Esophagus muscularis mucosa (tissue), 3 donors: ENCODE measurements around the gene UVRAG.

Source experiments
- POLR2A ChIP-seq: fragments of 450-650 bp; IDR thresholded peaks from one replicate; pipeline ENCODE4 v1.6.1; 2017; ENCODE audit warnings: antibody characterized with exemption, moderate library complexity, mild to moderate bottlenecking, low read depth
- POLR2AphosphoS5 ChIP-seq, 2 donors: sonication (generic); formaldehyde crosslinking; IDR thresholded peaks; one replicate each; pipeline ENCODE4 v1.6.1; 2017; ENCODE audit warnings: antibody characterized with exemption in 2 of 2
- TF ChIP-seq, protein P1 (sequence below), 3 experiments: fragments of 200-600 bp in 2 of 3; fragments of 450-650 bp in 1 of 3; sonication (generic) in 2 of 3; IDR thresholded peaks; one replicate each; pipeline ENCODE4 v1.5.1; 2017 to 2019; ENCODE audit warnings: antibody characterized with exemption in 3 of 3, mild to moderate bottlenecking in 2 of 3, moderate library complexity in 1 of 3

DNA sequence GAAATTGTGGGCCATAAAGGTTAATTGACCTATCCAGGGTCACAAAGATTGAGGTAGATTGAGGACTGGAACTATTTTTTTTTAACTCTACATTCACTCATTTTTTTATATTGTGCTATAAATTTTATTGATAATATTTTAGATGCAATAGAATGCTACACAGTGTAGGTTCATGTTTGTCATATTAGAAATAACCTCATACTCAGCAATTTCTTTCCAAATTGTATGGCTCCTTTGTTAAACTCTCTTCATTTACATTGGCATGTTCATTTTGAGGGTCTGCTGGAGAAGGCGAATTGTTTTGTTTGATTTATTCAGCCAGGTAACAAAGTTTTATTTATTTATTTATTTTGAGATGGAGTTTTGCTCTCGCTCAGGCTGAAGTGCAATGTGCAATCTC lies 44.6 kb downstream of the UVRAG start:
- TF ChIP-seq POLR2AphosphoS5 (IDR thresholded peaks at IDR 0.05) (no peak), POLR2A (no peak)
- TF ChIP-seq, protein P1, sequence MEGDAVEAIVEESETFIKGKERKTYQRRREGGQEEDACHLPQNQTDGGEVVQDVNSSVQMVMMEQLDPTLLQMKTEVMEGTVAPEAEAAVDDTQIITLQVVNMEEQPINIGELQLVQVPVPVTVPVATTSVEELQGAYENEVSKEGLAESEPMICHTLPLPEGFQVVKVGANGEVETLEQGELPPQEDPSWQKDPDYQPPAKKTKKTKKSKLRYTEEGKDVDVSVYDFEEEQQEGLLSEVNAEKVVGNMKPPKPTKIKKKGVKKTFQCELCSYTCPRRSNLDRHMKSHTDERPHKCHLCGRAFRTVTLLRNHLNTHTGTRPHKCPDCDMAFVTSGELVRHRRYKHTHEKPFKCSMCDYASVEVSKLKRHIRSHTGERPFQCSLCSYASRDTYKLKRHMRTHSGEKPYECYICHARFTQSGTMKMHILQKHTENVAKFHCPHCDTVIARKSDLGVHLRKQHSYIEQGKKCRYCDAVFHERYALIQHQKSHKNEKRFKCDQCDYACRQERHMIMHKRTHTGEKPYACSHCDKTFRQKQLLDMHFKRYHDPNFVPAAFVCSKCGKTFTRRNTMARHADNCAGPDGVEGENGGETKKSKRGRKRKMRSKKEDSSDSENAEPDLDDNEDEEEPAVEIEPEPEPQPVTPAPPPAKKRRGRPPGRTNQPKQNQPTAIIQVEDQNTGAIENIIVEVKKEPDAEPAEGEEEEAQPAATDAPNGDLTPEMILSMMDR (IDR thresholded peaks at IDR 0.05), result no peak
